ENCODE measurements around the gene GPT2.

GPT2 gene

GRCh38 chr16:46889942-46890300, 5.8 kb downstream of the GPT2 start:
- Histone ChIP-seq H3K4me1 (ENCODE audit: control insufficient read depth, low read depth, low read length) (peaks cover 10% of the 10 kb centered on the region), H3K27ac (ENCODE audit: low read length) (no peak overlapping the region), H3K4me3 (ENCODE audit: low read length) (no peak overlapping the region), H3K27me3 (ENCODE audit: control insufficient read depth, insufficient read depth, low read length) (no peaks in the 10 kb centered on the region), H3K9ac (ENCODE audit: low read length) (no peak overlapping the region), H3K36me3 (ENCODE audit: control insufficient read depth, low read depth, low read length) (peaks cover 22% of the 10 kb centered on the region), H3K9me3 (ENCODE audit: control insufficient read depth, low read depth, low read length) (no peaks in the 10 kb centered on the region)

GRCh38 chr16:46891910-46892309, 7.7 kb downstream of the GPT2 start:
- H3K36me3 ChIP-seq (ENCODE audit: control insufficient read depth, low read depth, low read length), result peaks cover 22% of the 10 kb centered on the region
- H3K27me3 ChIP-seq (ENCODE audit: control insufficient read depth, insufficient read depth, low read length), result no peaks in the 10 kb centered on the region
- H3K4me3 ChIP-seq (ENCODE audit: low read length), result no peak overlapping the region
- no peak overlapping the region for H3K9ac ChIP-seq (ENCODE audit: low read length)
- H3K9me3 ChIP-seq (ENCODE audit: control insufficient read depth, low read depth, low read length), result no peaks in the 10 kb centered on the region
- no peak overlapping the region for H3K27ac ChIP-seq (ENCODE audit: low read length)
- H3K4me1 ChIP-seq (ENCODE audit: control insufficient read depth, low read depth, low read length), result no peaks in the 10 kb centered on the region

DNA sequence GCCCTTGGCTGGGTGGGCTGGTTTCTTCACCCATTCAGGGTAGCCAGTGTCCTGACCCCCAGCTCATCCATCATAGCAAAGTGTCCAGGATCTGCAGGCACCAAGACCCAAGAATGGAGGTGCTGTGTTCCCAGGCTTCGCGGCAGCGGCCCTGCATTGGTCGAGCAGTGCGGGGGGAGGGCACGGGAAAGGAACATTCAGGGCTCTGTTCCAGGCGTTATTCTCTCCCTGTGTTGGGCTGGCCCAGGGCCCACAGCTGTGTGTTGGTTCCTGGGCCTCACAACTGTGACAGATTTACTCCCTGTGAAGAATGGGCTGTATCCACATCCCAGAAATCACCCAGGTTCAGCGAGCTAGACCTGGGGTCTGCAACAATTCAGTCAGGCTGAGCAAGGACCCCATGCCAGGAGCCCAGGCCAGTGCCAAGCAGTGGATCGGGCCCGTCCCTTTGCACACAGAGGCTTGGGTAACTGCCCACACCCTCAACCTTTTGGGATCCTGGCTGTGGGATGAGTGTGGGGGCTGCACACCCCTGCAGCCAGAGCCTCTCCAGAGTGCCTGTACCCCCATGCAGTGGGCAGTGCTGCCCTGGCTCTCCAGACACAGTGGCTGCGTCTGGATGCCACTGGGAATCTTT, 10.0 kb downstream of the GPT2 start:
- no peak overlapping the region for H3K9ac ChIP-seq (ENCODE audit: low read length)
- peaks cover 17% of the 10 kb centered on the region for H3K36me3 ChIP-seq (ENCODE audit: control insufficient read depth, low read depth, low read length)
- H3K4me3 ChIP-seq (ENCODE audit: low read length), result no peak overlapping the region
- no peaks in the 10 kb centered on the region for H3K27me3 ChIP-seq (ENCODE audit: control insufficient read depth, insufficient read depth, low read length)
- no peak overlapping the region for H3K27ac ChIP-seq (ENCODE audit: low read length)
- H3K9me3 ChIP-seq (ENCODE audit: control insufficient read depth, low read depth, low read length), result no peaks in the 10 kb centered on the region
- no peaks in the 10 kb centered on the region for H3K4me1 ChIP-seq (ENCODE audit: control insufficient read depth, low read depth, low read length)

DNA sequence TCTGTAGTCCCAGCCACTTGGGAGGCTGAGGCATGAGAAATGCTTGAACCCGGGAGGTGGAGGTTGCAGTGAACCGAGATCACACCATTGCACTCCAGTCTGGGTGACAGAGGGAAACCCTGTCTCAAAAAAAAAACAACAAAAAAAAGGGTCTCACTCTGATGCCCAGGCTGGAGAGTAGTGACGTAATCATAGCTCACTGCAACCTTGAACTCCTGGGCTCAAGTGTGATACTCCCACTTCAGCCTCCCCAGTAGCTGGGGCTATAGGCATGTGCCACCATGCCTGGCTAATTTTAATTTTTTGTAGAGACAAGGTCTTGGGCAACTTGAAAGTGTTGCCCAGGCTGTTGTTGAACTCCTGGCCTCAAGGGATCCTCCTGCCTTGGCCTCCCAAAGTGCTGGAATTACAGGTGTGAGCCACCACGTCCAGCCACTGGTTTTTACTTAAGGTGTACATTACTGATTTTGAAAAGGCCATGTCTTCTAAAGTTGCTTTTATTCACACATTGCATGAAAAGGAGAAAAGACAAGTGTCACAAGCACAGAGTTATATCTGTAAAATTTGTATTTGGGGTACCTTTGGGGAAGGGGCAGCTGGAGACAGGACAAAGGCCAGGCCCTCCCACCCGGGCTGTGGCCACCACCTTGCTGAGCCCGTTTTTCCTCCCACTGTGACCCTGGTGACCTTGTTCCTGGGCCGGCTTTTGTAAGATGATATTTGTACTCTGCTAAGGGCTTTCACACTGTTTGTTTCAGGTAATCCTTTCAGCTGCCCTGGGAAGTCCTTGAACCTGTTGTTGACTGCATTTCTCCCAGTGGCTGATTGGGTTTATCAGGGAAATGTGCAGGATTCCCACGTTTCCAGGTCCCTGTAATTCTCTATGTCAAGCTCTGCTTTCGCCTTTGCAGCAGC, 11.5 kb downstream of the GPT2 start:
- Histone ChIP-seq H3K27ac (ENCODE audit: low read length) (no peak overlapping the region), H3K36me3 (ENCODE audit: control insufficient read depth, low read depth, low read length) (peaks cover 19% of the 10 kb centered on the region), H3K27me3 (ENCODE audit: control insufficient read depth, insufficient read depth, low read length) (no peaks in the 10 kb centered on the region), H3K9ac (ENCODE audit: low read length) (no peak overlapping the region), H3K9me3 (ENCODE audit: control insufficient read depth, low read depth, low read length) (no peaks in the 10 kb centered on the region), H3K4me1 (ENCODE audit: control insufficient read depth, low read depth, low read length) (no peaks in the 10 kb centered on the region), H3K4me3 (ENCODE audit: low read length) (no peak overlapping the region)

GRCh38 chr16:46896314-46896968, 12.3 kb downstream of the GPT2 start:
- no peaks in the 10 kb centered on the region for H3K4me1 ChIP-seq (ENCODE audit: control insufficient read depth, low read depth, low read length)
- H3K27me3 ChIP-seq (ENCODE audit: control insufficient read depth, insufficient read depth, low read length), result no peaks in the 10 kb centered on the region
- peaks cover 23% of the 10 kb centered on the region for H3K36me3 ChIP-seq (ENCODE audit: control insufficient read depth, low read depth, low read length)
- H3K4me3 ChIP-seq (ENCODE audit: low read length), result no peak overlapping the region
- H3K27ac ChIP-seq (ENCODE audit: low read length), result no peak overlapping the region
- no peak overlapping the region for H3K9ac ChIP-seq (ENCODE audit: low read length)
- H3K9me3 ChIP-seq (ENCODE audit: control insufficient read depth, low read depth, low read length), result no peaks in the 10 kb centered on the region

DNA sequence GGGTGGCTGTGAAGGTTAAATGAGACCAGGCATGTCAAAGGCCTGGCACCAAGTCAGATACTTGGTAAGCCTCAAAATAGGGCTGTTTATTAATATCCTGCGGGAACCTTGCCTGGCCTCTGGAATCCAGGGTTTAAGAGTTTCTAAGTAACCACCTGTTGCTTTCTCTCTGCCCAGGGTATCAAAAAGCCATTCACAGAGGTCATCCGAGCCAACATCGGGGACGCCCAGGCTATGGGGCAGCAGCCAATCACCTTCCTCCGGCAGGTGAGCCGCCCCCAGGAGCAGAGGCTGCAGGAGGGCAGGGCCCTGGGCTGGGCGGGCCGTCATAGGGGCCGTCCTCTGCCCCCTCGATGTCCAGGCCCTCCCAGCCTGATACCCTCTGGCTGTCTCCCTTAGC, 13.3 kb downstream of the GPT2 start:
- Histone ChIP-seq H3K4me1 (ENCODE audit: control insufficient read depth, low read depth, low read length) (no peaks in the 10 kb centered on the region), H3K9me3 (ENCODE audit: control insufficient read depth, low read depth, low read length) (no peaks in the 10 kb centered on the region), H3K27me3 (ENCODE audit: control insufficient read depth, insufficient read depth, low read length) (no peaks in the 10 kb centered on the region), H3K27ac (ENCODE audit: low read length) (no peak overlapping the region), H3K9ac (ENCODE audit: low read length) (no peak overlapping the region), H3K36me3 (ENCODE audit: control insufficient read depth, low read depth, low read length) (peaks cover 31% of the 10 kb centered on the region), H3K4me3 (ENCODE audit: low read length) (no peak overlapping the region)

- H3K27me3 ChIP-seq (ENCODE audit: control insufficient read depth, insufficient read depth, low read length), result no peaks in the 10 kb centered on the region
- no peaks in the 10 kb centered on the region for H3K4me1 ChIP-seq (ENCODE audit: control insufficient read depth, low read depth, low read length)
- no peaks in the 10 kb centered on the region for H3K9me3 ChIP-seq (ENCODE audit: control insufficient read depth, low read depth, low read length)
- H3K36me3 ChIP-seq (ENCODE audit: control insufficient read depth, low read depth, low read length), result peaks cover 27% of the 10 kb centered on the region
- H3K27ac ChIP-seq (ENCODE audit: low read length), result no peak overlapping the region
- no peak overlapping the region for H3K9ac ChIP-seq (ENCODE audit: low read length)
- no peak overlapping the region for H3K4me3 ChIP-seq (ENCODE audit: low read length)
Observed at GRCh38 chr16:46898006-46898405, 13.8 kb downstream of the GPT2 start.

- Histone ChIP-seq H3K27me3 (ENCODE audit: control insufficient read depth, insufficient read depth, low read length) (no peaks in the 10 kb centered on the region), H3K36me3 (ENCODE audit: control insufficient read depth, low read depth, low read length) (peaks cover 23% of the 10 kb centered on the region), H3K4me1 (ENCODE audit: control insufficient read depth, low read depth, low read length) (no peaks in the 10 kb centered on the region), H3K27ac (ENCODE audit: low read length) (no peak overlapping the region), H3K9me3 (ENCODE audit: control insufficient read depth, low read depth, low read length) (no peaks in the 10 kb centered on the region), H3K9ac (ENCODE audit: low read length) (no peak overlapping the region), H3K4me3 (ENCODE audit: low read length) (no peak overlapping the region)
Observed at GRCh38 chr16:46899443-46900143, 15.4 kb downstream of the GPT2 start.

- Histone ChIP-seq H3K9ac (ENCODE audit: low read length) (no peak overlapping the region), H3K4me3 (ENCODE audit: low read length) (no peak overlapping the region), H3K36me3 (ENCODE audit: control insufficient read depth, low read depth, low read length) (peaks cover 27% of the 10 kb centered on the region), H3K27me3 (ENCODE audit: control insufficient read depth, insufficient read depth, low read length) (no peaks in the 10 kb centered on the region), H3K9me3 (ENCODE audit: control insufficient read depth, low read depth, low read length) (no peaks in the 10 kb centered on the region), H3K4me1 (ENCODE audit: control insufficient read depth, low read depth, low read length) (no peaks in the 10 kb centered on the region), H3K27ac (ENCODE audit: low read length) (no peak overlapping the region)
Observed at GRCh38 chr16:46900455-46901235, 16.5 kb downstream of the GPT2 start.

- no peaks in the 10 kb centered on the region for H3K4me1 ChIP-seq (ENCODE audit: control insufficient read depth, low read depth, low read length)
- no peak overlapping the region for H3K4me3 ChIP-seq (ENCODE audit: low read length)
- no peaks in the 10 kb centered on the region for H3K27me3 ChIP-seq (ENCODE audit: control insufficient read depth, insufficient read depth, low read length)
- no peaks in the 10 kb centered on the region for H3K9me3 ChIP-seq (ENCODE audit: control insufficient read depth, low read depth, low read length)
- H3K36me3 ChIP-seq (ENCODE audit: control insufficient read depth, low read depth, low read length), result peaks cover 30% of the 10 kb centered on the region
- no peak overlapping the region for H3K27ac ChIP-seq (ENCODE audit: low read length)
- no peak overlapping the region for H3K9ac ChIP-seq (ENCODE audit: low read length)
Observed at GRCh38 chr16:46901709-46902108, 17.5 kb downstream of the GPT2 start.

Measured in iPS-18a (cell line).